Testis (tissue), 3 donors: ENCODE measurements around the gene HLA-DPB1. TPM values are rescaled to one million over a fixed set of nuclear protein-coding genes. Genes with fewer than 3 reads are reported as not detected.
A peak's percentile ranks its signal among the peaks of the same experiment; 100 is the strongest.

Experiments
- DNase-seq: peaks from one replicate; pipeline ENCODE4 v3.0.0-alpha.2; 2019
- H3K27ac ChIP-seq, 2 donors: fragments of 200-600 bp; sonication (generic); one replicate each; pipeline ENCODE4 v1.5.1; 2019
- H3K27me3 ChIP-seq: fragments of 200-600 bp; sonication (generic); one replicate; pipeline ENCODE4 v1.5.1; 2019
- H3K36me3 ChIP-seq: fragments of 200-600 bp; sonication (generic); one replicate; pipeline ENCODE4 v1.5.1; 2017; ENCODE audit warnings: low read depth; ENCODE audit errors: missing control alignments
- H3K4me1 ChIP-seq: fragments of 200-600 bp; sonication (generic); one replicate; pipeline ENCODE4 v1.5.1; 2019
- H3K4me3 ChIP-seq, 2 donors: fragments of 200-600 bp; sonication (generic); one replicate each; pipeline ENCODE4 v1.5.1; 2017 to 2019
- H3K9me3 ChIP-seq: fragments of 200-600 bp; sonication (generic); one replicate; pipeline ENCODE4 v1.5.1; 2017
- CTCF ChIP-seq, 3 experiments: fragments of 450-650 bp in 2 of 3; fragments of 200-600 bp in 1 of 3; sonication (generic) in 1 of 3; IDR thresholded peaks; one replicate each; pipeline ENCODE4 v1.5.1; 2016 to 2019; ENCODE audit warnings: antibody characterized with exemption in 3 of 3, mild to moderate bottlenecking in 2 of 3, moderate library complexity in 1 of 3
- POLR2A ChIP-seq: fragments of 450-650 bp; IDR thresholded peaks from one replicate; pipeline ENCODE4 v1.6.1; 2017; ENCODE audit warnings: antibody characterized with exemption, mild to moderate bottlenecking, moderate library complexity
- WGBS, 2 donors: methylation state at CpG; one replicate each; pipeline ENCODE4 v1.1.5; 2018; 5-methylcytosine and 5-hydroxymethylcytosine counted together
- intact Hi-C: fragments of 100-400 bp; cut with DNase I; formaldehyde crosslinking; loops from one replicate; pipeline ENCODE4 v1.15.1; 2023; ENCODE audit warnings: low total_unique reads
- polyA plus RNA-seq: library from polyadenylated mRNA; stranded (reverse); fragments of 350-450 nt; fragmentation: Illumina TruSeq; extraction: RNeasy Lipid Tissue Mini Kit (QIAGEN cat#74804); gene quantifications from one replicate; pipeline ENCODE4 v1.2.3, GENCODE V29; 2014; ENCODE audit warnings: low read depth, low replicate concordance; ENCODE audit not compliant: insufficient read depth
- total RNA-seq, 2 donors: library from RNA; depleted of rRNA; stranded (reverse); fragments of >200 nt; gene quantifications; one replicate each; pipeline ENCODE4 v1.2.3, GENCODE V29; 2016

HLA-DPB1 gene
- total and polyA plus RNA-seq, 3 donors from 2014 or later: 14.4 to 183 (median 39.5) TPM

- intact Hi-C loops: no loop called here
- H3K4me1 ChIP-seq: no peaks in the 10 kb centered on the region
- TF ChIP-seq POLR2A (no peak), CTCF (IDR thresholded peaks at IDR 0.05) (no peak)
- no peaks in the 10 kb centered on the region for H3K36me3 ChIP-seq
- 91 to 97% methylated on average over 1 of the region's 1 CpG for WGBS, 2 donors
- H3K27me3 ChIP-seq: no peaks in the 10 kb centered on the region
- H3K27ac ChIP-seq: no peak overlapping the region
- H3K4me3 ChIP-seq: no peak overlapping the region
- no peaks in the 10 kb centered on the region for H3K9me3 ChIP-seq
- no peak for DNase-seq
Measured at GRCh38 chr6:33034554-33034953, 41.2 kb upstream of the HLA-DPB1 start.

- H3K27ac ChIP-seq: no peak overlapping the region
- intact Hi-C loops: no loop called here
- H3K36me3 ChIP-seq: no peaks in the 10 kb centered on the region
- WGBS, 2 donors: 63 to 74% methylated on average over 1 of the region's 1 CpG
- no peaks in the 10 kb centered on the region for H3K27me3 ChIP-seq
- no peak for DNase-seq
- TF ChIP-seq CTCF (IDR thresholded peaks at IDR 0.05) (no peak), POLR2A (no peak)
- H3K4me3 ChIP-seq: no peak overlapping the region
- H3K9me3 ChIP-seq: no peaks in the 10 kb centered on the region
- H3K4me1 ChIP-seq: no peaks in the 10 kb centered on the region
Measured at GRCh38 chr6:33036535-33036934, 39.3 kb upstream of the HLA-DPB1 start.

GRCh38 chr6:33040157-33040556 is 35.6 kb upstream of the HLA-DPB1 start:
- no peak for DNase-seq
- Histone ChIP-seq H3K4me3 (no peak overlapping the region), H3K36me3 (no peaks in the 10 kb centered on the region), H3K27ac (no peak overlapping the region), H3K4me1 (no peaks in the 10 kb centered on the region), H3K27me3 (no peaks in the 10 kb centered on the region), H3K9me3 (no peaks in the 10 kb centered on the region)
- TF ChIP-seq CTCF (IDR thresholded peaks at IDR 0.05): no peak
- TF ChIP-seq POLR2A: no peak
- intact Hi-C loops: no loop called here
- WGBS, 2 donors: 87 to 96% methylated on average over 2 of the region's 2 CpGs

GRCh38 chr6:33049323-33050013 is 26.3 kb upstream of the HLA-DPB1 start:
- no peaks in the 10 kb centered on the region for H3K27me3 ChIP-seq
- H3K36me3 ChIP-seq: no peaks in the 10 kb centered on the region
- no peaks in the 10 kb centered on the region for H3K4me1 ChIP-seq
- 69 to 79% methylated on average over 9 of the region's 9 CpGs for WGBS, 2 donors
- H3K4me3 ChIP-seq: no peak overlapping the region
- DNase-seq: no peak
- TF ChIP-seq CTCF (IDR thresholded peaks at IDR 0.05) (peak in 1 of 3 experiments; percentile 10), POLR2A (no peak)
- intact Hi-C loops: no loop called here
- no peaks in the 10 kb centered on the region for H3K9me3 ChIP-seq
- no peak overlapping the region for H3K27ac ChIP-seq
